Measurements from ENCODE around the gene AOAH.
"Not testable (repeated sequence)": the region's sequence is repeated elsewhere in the genome, so short reads cannot be mapped to it uniquely, and the experiment has no call there.

Gene AOAH

DNA sequence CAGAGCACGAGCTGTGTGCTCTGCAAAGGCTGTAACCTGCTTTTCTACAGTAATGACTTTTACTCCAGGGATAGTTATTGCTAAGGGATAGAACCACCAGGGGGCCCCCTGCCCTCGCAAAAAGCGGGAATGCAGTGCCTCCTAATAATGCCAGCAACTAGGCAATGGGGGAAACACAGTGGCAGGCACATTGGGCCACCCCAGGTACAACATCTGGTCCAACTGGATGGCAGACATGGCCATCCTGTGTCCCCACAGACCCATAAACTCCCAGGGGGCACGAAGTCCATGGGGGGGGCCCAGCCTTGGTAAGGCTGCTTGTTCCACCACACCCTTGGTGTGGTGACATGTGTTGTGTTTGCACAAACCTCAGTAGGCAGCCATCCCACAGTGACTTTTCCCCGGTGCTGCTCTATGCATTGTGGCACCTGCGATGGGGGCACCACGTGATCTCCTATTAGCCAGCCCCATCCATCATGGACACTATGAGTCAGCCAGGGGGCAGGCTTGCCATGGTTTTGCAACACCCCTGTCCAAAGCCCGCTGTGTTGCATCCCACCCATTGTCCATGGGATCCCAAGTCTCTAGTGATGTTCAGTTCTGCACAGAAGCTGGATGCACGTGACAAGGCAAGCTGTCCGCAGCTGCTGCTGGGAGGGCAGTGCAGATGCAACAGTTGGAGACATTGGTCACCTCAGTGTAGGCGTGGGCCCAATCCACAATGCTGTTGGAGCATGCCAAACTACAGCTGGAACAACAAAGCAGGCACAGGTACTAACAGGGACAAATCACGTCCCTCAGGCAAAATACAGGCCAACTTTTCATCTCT, 250.6 kb downstream of the AOAH start:
- peak in 30 of 51 donors; percentile 5 to 64 (median 21) for DNase-seq

GRCh38 chr7:36472141-36472729, 252.1 kb downstream of the AOAH start:
- no peak for DNase-seq

GRCh38 chr7:36469236-36469635, 255.1 kb downstream of the AOAH start:
- DNase-seq = no peak

- DNase-seq = no peak
These were observed 255.8 kb downstream of the AOAH start for GRCh38 chr7:36468370-36469101.

- not testable (repeated sequence) for DNase-seq
These were observed 258.3 kb downstream of the AOAH start for GRCh38 chr7:36466001-36466400.

DNA sequence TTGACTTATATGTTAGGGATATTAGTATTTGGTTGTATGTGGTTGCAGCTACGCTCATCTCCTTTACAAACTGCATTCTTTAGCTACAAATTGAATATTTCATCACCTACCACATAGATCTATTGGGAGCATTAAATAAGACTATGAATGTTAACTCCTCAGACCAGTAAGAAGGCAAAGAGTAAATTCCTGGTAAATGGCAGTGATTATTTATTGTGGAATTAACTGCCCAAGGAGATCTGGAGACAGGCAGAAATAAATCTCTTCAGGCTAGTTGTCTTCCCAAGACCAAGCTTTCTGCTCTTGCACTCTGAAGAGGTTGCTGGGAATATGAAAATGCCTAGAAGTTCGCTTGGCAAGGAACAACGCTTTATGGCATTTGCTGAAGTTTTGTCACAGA, 260.0 kb downstream of the AOAH start:
- DNase-seq = no peak
